Peyer's patch (tissue), 4 donors: ENCODE data around the gene FOXP4. TPM values are rescaled to one million over a fixed set of nuclear protein-coding genes. Genes with fewer than 3 reads are reported as not detected.

Source experiments
- DNase-seq, 3 donors: peaks; one replicate each; pipeline ENCODE4 v3.0.0-alpha.2; 2017 to 2019
- H3K27ac ChIP-seq, 4 donors: fragments of 200-600 bp; sonication (generic); one replicate each; pipeline ENCODE4 v1.5.1; 2016 to 2019
- H3K27me3 ChIP-seq, 2 donors: fragments of 200-600 bp; sonication (generic); one replicate each; pipeline ENCODE4 v1.5.1; 2019
- H3K36me3 ChIP-seq, 3 donors: fragments of 200-600 bp; sonication (generic); one replicate each; pipeline ENCODE4 v1.5.1; 2016 to 2019
- H3K4me1 ChIP-seq, 4 donors: fragments of 200-600 bp; sonication (generic); one replicate each; pipeline ENCODE4 v1.5.1; 2016 to 2019
- H3K4me3 ChIP-seq, 4 donors: fragments of 200-600 bp; sonication (generic); 1 replicate in 3 of 4; 2 replicates in 1 of 4; pipeline ENCODE4 v1.5.1; 2016 to 2019; ENCODE audit warnings: mild to moderate bottlenecking in 1 of 4
- H3K9me3 ChIP-seq, 4 donors: fragments of 200-600 bp; sonication (generic); one replicate each; pipeline ENCODE4 v1.5.1; 2016 to 2019; ENCODE audit warnings: mild to moderate bottlenecking in 1 of 4
- POLR2A ChIP-seq, 2 donors: fragments of 450-650 bp; IDR thresholded peaks; one replicate each; pipeline ENCODE4 v1.5.1; 2017; ENCODE audit warnings: antibody characterized with exemption in 2 of 2, mild to moderate bottlenecking in 2 of 2, moderate library complexity in 2 of 2
- total RNA-seq, 4 donors: library from RNA; depleted of rRNA; stranded (reverse); fragments of >200 nt; gene quantifications; one replicate each; pipeline ENCODE4 v1.1.0, GENCODE V29; 2016
- TF ChIP-seq, protein P1 (sequence below), 6 experiments: fragments of 450-650 bp in 4 of 6; fragments of 200-600 bp in 2 of 6; sonication (generic) in 1 of 6; IDR thresholded peaks; one replicate each; pipeline ENCODE4 v1.5.1; 2017 to 2019; ENCODE audit warnings: antibody characterized with exemption in 6 of 6, mild to moderate bottlenecking in 3 of 6, moderate library complexity in 1 of 6

The FOXP4 gene
- total RNA-seq, 4 donors from 2014 or later = 13.2 to 36.5 (median 20.0) TPM

DNA sequence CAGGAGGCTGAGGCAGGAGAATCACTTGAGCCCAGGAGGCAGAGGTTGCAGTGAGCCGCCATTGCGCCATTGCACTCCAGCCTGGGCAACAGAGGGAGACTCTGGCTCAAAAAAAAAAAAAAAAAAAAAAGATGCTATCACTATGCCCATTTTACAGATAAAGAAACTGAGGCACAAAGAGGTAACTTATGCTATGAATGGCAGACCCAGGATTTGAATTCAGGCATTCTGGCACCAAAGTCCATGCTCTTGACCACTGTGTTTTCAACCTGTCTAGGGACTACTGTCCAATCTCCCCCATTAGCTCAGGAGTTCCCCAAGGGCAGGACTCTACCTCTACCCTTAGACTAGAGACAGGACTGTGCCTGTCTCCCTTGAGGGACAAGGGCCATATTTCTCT lies 82.9 kb downstream of the FOXP4 start:
- H3K27ac ChIP-seq = no peak overlapping the region
- H3K9me3 ChIP-seq = no peaks in the 10 kb centered on the region
- TF ChIP-seq, protein P1, sequence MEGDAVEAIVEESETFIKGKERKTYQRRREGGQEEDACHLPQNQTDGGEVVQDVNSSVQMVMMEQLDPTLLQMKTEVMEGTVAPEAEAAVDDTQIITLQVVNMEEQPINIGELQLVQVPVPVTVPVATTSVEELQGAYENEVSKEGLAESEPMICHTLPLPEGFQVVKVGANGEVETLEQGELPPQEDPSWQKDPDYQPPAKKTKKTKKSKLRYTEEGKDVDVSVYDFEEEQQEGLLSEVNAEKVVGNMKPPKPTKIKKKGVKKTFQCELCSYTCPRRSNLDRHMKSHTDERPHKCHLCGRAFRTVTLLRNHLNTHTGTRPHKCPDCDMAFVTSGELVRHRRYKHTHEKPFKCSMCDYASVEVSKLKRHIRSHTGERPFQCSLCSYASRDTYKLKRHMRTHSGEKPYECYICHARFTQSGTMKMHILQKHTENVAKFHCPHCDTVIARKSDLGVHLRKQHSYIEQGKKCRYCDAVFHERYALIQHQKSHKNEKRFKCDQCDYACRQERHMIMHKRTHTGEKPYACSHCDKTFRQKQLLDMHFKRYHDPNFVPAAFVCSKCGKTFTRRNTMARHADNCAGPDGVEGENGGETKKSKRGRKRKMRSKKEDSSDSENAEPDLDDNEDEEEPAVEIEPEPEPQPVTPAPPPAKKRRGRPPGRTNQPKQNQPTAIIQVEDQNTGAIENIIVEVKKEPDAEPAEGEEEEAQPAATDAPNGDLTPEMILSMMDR (IDR thresholded peaks at IDR 0.05) = no peak
- TF ChIP-seq POLR2A (IDR thresholded peaks at IDR 0.05) = no peak
- DNase-seq = no peak
- H3K27me3 ChIP-seq = no peaks in the 10 kb centered on the region
- no peaks in the 10 kb centered on the region for H3K4me1 ChIP-seq
- no peaks in the 10 kb centered on the region for H3K36me3 ChIP-seq
- no peak overlapping the region for H3K4me3 ChIP-seq

DNA sequence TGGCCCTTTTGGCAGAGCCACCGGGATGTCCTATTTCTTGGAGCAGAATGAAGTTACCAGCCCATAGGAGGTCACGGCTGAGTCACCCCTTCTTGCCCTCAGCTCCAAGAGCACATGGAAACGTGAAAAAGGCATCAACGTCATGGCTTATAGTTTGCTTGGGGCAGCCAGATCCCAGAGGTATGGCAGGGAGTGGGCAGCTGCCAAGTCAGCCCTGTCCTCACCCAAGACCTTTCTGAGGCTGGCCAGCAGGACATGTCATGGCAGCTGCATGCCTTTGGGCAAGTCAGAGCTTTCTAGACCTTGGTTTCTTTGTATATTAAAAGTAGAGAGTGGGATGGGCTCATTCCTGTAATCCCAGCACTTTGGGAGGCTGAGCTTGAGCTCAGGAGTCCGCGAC lies 83.9 kb downstream of the FOXP4 start:
- DNase-seq = no peak
- H3K4me3 ChIP-seq = no peak overlapping the region
- H3K27me3 ChIP-seq = no peaks in the 10 kb centered on the region
- TF ChIP-seq POLR2A (IDR thresholded peaks at IDR 0.05) = no peak
- TF ChIP-seq, protein P1 (IDR thresholded peaks at IDR 0.05) = no peak
- H3K36me3 ChIP-seq = no peaks in the 10 kb centered on the region
- no peak overlapping the region for H3K27ac ChIP-seq
- H3K9me3 ChIP-seq = no peaks in the 10 kb centered on the region
- no peaks in the 10 kb centered on the region for H3K4me1 ChIP-seq

DNA sequence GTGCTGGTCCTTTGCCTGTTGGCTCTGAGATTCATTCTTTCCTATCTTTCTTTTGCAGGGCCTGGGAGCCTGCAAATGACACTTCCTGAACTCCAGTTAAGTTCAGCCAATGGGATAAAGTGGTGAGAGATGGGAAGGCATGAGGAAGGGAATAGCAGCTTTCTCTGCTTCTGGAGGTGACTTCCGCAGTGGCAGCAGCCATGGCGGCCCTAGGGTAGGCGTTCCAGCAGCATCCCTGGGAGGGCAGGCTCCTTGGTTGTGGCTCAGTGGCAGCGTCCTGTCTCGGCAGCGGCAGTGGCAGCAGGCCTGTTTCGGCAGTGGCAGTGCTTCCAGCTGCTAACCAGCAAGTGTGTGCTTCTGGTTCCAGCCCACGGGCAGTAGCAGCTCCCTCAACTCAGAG lies 84.8 kb downstream of the FOXP4 start:
- Histone ChIP-seq H3K36me3 (no peaks in the 10 kb centered on the region), H3K4me3 (no peak overlapping the region), H3K27me3 (no peaks in the 10 kb centered on the region), H3K9me3 (no peaks in the 10 kb centered on the region), H3K27ac (no peak overlapping the region), H3K4me1 (no peaks in the 10 kb centered on the region)
- TF ChIP-seq, protein P1 (IDR thresholded peaks at IDR 0.05) = no peak
- TF ChIP-seq POLR2A (IDR thresholded peaks at IDR 0.05) = no peak
- no peak for DNase-seq

DNA sequence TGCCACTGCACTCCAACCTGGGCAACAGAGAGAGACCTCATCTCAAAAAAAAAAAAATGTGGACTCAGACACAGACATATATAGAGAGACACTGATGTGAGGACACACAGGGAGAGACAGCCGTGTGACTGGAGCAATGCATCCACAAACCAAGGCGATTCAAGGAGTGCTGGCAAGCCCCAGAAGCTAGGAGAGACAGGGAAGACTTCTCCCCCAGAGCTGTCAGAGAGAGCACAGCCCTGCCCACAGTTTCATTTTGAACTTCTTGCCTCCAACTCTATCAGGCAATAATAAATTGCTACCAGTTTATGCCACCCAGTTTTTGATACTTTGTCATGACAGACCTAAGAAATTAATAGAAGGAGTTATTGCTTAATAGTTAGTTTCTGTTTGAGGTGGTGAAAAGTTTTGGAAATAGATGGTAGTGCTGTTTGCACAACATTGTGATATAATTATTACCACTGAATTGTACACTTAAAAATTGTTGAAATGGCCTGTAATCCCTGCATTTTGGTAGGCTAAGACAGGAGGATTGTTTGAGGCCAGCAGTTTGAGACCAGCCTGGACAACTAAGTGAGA lies 87.0 kb downstream of the FOXP4 start:
- peaks cover 0 to 14% (median 5%) of the 10 kb centered on the region in 4 donors for H3K4me1 ChIP-seq
- peaks cover 6 to 11% of the 10 kb centered on the region in 2 donors for H3K27me3 ChIP-seq
- H3K4me3 ChIP-seq = no peak overlapping the region
- no peak overlapping the region for H3K27ac ChIP-seq
- H3K36me3 ChIP-seq = no peaks in the 10 kb centered on the region
- no peak for DNase-seq
- no peaks in the 10 kb centered on the region for H3K9me3 ChIP-seq
- TF ChIP-seq POLR2A (IDR thresholded peaks at IDR 0.05) = no peak
- TF ChIP-seq, protein P1 (IDR thresholded peaks at IDR 0.05) = no peak

DNA sequence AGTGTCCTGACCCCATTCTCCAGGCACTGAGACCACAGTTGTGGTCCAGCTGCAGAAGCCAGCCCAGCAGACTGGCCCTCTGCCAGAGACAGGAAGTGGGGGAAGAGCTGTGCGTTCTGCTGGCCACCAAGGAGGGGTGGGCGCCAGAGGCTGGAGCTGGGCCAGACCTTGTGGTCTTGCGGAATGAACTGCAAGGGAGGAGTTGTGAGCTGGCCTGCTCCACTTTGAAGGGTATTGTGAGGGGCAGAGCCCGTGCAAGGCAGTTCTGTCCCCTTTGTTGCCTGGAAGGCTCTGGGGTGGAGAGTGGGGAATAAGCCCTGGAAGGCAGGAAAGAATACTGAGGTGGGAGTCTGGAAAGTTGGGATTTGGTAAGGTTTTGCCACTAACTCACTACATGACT lies 88.5 kb downstream of the FOXP4 start:
- TF ChIP-seq, protein P1 (IDR thresholded peaks at IDR 0.05) = no peak
- TF ChIP-seq POLR2A (IDR thresholded peaks at IDR 0.05) = no peak
- H3K9me3 ChIP-seq = no peaks in the 10 kb centered on the region
- no peak overlapping the region for H3K4me3 ChIP-seq
- H3K36me3 ChIP-seq = no peaks in the 10 kb centered on the region
- DNase-seq = no peak
- H3K27me3 ChIP-seq = peaks cover 6 to 17% of the 10 kb centered on the region in 2 donors
- H3K27ac ChIP-seq = no peak overlapping the region
- peaks cover 0 to 22% (median 11%) of the 10 kb centered on the region in 4 donors for H3K4me1 ChIP-seq

DNA sequence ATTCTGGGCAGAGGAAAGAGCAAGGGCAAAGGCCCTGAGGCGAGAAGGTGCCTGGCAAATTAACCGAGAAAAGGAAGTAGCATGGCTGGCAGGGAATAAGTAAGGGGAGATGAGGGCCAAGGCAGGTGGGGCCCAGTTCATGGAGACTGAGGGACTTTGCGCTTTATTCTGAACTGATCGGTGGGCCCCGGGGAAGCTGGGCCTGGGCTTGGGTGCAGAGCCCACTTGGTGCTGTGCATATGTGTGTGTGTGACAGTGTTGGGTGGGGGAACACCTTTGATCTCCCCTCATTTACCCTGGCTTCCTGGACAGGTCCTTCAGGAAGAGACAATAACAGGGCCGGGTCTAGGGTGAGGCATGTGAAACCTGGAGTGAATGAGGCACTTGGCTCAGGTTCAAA lies 89.2 kb downstream of the FOXP4 start:
- Histone ChIP-seq H3K4me3 (no peak overlapping the region), H3K4me1 (peaks cover 0 to 22% (median 11%) of the 10 kb centered on the region in 4 donors), H3K27ac (no peak overlapping the region), H3K27me3 (peaks cover 6 to 17% of the 10 kb centered on the region in 2 donors), H3K36me3 (no peaks in the 10 kb centered on the region), H3K9me3 (no peaks in the 10 kb centered on the region)
- TF ChIP-seq, protein P1 (IDR thresholded peaks at IDR 0.05) = no peak
- no peak for TF ChIP-seq POLR2A (IDR thresholded peaks at IDR 0.05)
- DNase-seq = no peak
